HT-29 (cell line): ENCODE measurements around the gene COL23A1. TPM values are rescaled to one million over a fixed set of nuclear protein-coding genes. Genes with fewer than 3 reads are reported as not detected.

ENCODE experiments used
- DNase-seq: peaks from one replicate; pipeline ENCODE4 v3.0.0-alpha.2; 2015; ENCODE audit warnings: low spot score
- total RNA-seq: library from RNA; depleted of rRNA; stranded (reverse); fragments of >200 nt; shearing (Covaris generic); gene quantifications from 2 replicates; pipeline ENCODE4 v1.2.3, GENCODE V29; 2014

Gene COL23A1
- total RNA-seq, 1 experiment from 2014 or later = not detected

DNA sequence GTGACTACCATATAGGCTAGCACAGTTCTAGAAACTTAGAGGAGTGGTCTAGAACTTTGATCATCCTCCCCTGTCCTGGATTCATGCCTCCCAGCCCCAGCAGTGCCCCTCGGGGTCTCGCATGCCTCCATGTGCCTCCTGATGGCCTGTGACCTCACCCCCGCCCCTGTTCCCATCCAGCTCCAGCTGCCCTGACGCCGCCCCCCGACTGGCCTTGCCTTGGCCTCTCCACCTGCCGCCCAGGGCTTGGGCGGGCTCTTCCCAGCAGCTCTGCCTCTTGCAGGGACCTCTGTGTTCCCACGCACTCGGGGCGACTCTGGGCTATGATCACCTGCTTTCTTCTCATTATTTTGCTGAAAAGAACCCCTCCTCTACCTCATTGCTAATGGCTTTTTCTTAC is 242.2 kb downstream of the COL23A1 start:
- DNase-seq = no peak

DNA sequence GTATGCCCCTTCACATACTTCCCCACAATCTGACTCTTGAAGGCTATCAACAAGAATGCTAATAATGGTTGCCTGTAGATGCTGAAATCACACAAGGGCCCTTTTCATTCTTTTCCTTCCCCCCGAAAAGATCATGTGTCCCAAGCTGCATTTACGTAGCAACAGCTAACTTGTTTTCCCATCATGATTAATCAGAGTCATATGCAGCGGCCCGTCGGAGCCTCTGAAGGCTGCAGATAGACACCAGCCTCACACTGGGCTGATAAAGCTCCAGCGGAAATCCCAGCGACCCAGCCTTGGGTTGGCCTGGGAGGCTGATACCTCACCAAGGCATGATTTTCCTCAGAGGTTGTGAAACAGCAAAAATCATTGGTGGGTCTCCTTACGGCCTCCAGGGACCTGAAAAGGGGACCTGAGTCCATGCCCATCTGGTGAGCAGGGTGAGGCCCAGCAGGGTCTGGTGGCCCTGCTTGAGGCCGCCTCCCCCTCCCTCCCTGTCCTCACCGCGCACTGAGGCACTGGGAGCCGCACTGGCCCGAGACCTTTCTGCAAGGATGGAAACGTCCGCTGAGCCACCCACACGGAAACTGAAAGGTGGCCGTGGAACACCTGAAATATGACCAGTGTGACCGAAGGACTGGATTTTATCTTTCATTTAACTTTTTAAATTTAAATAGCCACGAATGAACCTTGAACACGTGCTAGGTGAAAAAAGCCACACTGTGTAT is 243.4 kb downstream of the COL23A1 start:
- no peak for DNase-seq

DNA sequence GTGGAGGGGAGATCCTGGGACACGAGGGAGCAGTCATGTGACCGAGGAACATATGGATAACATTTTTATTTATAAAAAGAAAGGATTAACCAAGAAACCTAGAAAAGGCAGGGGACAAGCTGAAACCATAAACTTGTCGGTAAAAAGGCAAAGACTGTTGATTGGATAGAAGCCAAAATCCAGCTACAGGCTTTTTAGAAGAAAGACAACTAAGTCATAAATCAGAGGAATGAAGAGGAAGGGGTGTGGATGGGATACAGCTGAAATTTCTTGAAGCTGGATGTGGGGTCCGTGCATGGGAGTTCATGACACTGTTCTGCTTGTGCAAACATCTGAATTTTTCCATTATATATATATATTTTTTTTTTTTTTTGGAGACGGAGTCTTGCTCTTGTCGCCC is 246.9 kb downstream of the COL23A1 start:
- no peak for DNase-seq

DNA sequence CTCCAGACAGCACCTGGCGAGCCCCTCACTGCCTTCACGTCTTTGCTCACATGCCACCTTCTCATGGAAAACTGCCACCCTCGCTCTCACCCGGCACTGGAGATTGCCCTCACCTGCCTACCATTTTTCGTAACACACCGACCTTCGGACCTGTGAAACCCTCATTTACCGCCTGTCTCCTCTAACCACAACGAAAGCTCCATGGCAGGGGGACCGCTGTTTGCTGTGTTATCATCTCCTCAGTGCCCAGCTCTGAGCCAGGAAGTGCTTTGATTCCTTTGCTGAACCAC is 248.4 kb downstream of the COL23A1 start:
- DNase-seq = no peak

DNA sequence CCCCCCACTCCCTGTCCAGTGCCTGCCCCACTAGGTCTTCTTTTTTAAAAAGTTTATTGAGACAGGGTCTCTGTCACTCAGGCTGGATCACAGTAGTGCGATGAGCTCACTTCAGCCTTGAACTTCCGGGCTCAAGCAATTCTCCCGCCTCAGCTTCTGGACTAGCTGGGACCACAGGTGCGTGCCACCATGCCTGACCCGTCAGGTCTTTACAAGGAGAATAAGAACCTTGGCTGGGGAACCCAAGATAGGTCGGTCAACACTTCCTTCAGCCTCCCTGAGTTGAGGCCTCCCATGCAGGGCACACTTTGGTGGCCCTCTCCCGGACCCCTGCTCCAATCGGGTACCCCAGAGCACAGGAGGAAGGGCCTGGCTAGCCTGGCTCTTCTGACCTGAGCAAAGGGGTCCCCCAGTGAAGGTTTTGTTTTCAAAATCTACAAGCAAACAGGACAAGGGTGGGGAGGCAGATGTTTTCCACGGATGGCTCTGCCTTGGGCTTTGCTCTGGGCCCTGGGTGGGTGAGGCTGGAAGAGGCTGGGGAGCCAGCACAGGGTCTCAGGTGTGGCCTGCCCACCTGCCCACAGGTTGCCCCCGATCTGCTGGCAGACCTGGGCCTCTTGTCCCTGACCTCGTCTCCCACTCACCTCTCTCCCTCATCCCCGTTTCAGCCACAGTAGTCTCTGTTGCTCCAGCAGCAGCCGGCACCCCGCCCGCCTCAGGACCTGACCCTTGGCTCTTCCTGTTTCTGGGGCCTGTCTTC is 248.9 kb downstream of the COL23A1 start:
- DNase-seq = no peak

DNA sequence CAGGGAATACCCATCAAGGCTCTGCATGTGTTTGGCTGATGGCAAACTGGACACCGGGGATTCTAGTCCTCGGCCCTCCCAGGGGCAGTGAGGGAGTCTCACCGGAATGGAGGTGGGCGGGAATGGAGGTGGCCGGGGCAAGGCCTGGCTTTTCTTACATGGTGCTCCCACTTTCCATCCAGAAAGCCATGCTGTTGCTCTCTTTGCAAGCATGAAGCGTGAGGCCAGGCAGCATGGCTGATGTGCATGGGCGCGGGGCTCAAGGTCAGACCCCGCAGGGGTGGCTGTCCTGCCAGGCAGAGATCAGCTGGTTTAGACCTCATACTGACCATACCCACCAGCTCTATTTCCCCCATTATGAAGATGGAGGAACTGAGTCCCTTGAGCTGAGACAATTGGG is 249.6 kb downstream of the COL23A1 start:
- no peak for DNase-seq

DNA sequence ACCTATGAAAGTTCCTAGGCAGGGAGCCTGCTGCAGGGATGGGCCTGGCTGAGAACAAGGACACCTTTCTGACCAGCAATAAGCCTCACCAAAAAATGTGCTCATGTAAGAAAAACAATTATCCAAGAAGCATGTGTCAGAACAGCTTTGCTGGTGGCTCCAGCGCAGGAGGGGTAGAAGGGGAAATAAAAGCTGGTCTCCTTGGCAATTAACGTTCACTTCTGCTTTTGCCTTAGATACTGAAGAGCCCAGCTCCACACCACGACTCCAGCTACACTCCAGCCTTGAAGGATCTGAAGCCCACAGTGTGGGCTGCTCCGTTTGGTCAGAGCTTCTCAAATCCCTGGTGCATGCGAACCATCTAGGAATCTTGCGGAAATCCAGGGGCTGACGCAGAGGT is 250.0 kb downstream of the COL23A1 start:
- DNase-seq = no peak

DNA sequence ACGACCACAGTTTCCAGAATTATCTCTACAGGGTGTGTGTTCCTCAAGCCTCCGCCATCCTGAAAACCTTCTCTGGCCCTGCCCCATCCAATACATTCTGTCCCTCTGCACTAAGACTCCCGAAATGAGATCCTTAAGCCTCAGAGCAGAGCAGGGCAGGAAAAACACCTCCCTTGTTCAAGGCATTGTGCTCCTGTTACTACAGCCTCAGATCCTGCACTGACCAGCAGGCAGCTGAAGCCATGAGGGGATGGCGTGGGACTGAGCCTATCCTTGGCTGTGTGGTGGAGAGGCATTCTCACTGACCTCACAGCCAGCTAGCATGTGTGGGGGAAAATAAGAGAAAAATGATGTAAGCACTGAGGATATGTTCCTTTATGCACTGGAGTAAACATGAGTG is 250.9 kb downstream of the COL23A1 start:
- DNase-seq = no peak

DNA sequence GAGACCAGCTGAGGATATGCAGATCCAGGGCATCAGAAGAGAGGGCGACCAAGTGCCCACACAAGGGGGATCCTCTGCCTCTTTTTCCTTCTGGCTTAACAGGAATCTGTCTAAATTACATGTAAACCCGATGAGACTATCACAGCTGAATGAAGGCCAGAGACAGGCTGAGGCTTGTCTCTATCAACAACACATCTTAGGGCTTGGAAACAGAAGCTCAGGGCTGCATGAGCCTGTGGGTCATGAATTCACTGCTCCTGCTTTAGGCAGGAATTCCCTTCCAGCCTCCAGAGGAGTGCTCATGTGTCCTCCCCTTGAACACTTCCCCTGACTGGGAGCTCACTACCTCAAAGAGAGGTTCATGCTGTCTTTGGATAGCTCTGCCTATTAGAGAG is 251.4 kb downstream of the COL23A1 start:
- no peak for DNase-seq

DNA sequence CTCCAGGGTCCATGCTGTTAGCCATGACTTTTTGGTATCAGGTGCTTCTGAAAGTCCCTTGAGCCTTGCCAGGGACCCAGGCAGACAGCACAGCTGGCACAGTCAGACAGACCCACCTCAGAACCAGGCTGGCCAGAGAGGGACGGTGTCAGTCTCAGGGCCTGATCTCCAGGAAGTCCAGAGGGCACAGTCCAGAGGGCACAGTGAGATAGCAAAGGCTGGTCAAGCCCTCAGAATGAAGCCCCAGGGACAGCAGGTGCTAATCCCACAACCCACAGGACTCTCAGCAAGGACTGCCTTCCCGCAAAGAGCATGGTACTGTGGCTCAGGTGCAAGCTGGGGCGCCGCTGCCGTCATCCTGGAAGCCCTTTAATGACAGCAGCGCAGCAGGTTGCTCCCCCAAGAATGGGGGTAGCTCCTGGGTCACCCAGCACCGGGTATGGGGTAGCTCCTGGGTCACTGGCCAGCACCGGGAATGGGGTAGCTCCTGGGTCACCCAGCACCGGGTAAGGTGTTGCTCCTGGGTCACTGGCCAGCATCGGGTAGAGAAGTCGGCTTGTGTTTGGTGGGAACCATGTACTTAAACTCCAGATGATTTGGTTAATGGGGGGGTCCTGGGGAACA is 252.0 kb downstream of the COL23A1 start:
- DNase-seq = no peak

DNA sequence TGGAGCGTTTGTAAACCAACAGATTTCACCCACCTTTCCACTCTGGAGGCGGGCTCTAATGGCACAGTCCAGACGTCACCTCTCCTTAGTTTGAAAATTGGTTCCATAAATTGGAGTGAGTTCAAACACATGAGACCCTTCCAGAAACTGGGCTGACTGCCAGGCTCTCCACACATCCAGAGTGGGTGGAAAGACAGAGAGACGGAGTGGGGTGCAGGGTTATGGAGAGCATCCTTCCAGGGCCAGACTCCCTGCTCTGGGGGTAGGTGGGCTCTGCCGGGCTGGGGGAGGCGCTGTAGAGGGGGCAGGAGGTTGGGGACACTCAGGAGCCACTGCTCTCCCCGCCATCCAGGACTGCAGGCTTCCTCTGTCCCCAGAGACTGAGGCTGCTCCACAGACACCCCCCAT is 252.9 kb downstream of the COL23A1 start:
- DNase-seq = no peak

DNA sequence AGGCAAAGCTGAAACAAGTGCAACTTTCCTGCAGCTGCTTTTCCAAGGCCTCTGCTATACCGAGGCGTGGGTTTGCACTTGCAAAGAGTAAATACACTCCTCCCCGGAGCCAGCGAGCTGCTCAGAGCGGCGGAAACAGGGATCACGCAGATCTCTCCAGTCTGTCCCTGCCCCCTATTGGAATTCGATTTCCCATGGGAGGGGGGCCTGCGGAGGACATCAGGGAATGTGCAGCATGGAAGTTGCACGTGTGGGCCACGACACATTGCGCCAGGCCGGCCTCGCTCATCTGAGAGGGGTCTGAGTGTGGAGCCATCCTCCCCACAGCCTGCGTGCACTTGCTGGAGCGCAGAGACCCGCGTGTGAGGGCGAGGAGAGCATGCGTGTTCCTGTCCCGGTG is 253.3 kb downstream of the COL23A1 start:
- no peak for DNase-seq

DNA sequence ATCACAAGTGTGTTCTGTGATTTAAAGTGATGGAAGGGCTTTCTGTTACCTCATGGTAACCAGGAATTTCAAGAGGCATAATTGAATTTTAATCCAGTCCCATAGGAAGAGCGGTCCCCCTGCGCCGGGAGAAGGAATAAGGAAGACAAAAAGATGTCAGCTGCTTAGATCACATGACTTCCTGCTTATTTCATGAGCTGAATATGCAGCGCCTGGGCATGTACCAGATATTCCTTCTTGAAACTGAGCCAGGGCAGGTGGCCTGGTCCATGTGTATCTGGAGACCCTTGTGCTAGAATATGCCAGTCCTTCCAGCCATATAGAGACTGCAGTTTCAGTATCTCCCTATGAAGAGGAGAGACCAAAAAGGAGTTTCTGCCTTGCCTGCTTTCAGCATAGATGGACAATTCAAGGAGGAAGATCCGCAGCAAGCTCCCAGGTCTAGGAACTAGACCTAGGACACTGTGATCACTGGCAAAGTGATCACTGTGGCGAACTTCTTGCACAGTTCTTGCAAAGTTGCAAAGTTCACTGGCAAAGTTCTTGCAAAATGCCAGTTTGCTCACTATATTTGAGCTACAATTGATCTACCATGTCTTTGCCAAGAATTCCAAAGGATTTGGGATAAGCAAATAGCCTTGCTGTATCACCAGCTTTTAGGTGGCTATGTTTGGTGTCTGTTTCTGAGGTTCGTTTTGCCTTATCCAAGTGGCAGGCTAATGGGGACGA is 254.7 kb downstream of the COL23A1 start:
- no peak for DNase-seq

DNA sequence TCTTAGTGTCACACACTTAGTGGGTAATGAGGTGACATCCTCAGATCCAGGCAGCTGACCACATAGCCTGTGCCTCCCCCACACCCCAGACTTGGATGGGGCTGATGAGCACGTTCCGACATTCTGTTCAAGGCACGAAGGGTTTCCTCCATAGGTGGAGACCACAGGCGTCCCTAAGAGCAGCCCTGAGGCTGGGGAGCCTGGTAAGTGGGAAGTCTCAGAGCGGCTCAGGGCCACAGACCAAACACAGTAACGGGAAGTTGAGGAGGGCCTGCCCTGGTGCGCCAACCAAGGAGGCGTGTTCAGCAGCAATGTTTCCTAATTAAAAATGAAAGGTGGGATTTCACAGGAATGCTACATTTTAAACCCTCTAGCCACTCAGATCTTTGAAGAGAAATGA is 255.3 kb downstream of the COL23A1 start:
- DNase-seq = no peak

DNA sequence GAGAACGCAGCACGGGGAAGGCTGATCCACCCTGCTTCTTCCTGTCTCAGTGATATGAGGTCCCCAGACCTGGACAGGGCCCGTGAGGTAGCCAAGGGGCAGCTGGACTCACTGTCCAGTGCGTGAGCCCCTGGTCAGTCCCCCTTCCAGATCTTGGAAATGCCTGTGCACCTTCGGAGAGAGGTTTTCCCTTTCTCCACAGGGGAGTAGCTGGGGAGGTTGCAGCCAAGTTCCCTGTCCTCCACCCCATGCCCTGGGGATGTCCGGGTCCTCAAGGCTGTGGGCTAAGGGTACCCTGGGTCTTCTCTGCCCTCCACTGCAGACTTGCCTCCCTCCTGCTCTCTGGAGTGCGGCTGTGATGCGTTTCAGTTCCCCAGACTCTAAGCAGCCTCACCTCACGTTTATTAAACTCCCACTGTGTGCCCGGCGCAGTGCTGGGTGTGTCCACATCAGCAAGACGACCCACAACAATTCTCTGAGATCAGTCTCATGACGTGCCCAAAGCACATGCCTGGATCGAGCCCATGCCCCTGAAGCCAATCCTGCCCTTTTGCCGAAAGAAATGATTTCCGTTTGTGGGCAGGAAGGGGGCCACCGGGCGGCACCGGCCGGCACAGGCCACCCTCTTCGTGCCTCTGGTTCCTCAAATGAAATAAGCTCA is 256.2 kb downstream of the COL23A1 start:
- DNase-seq = no peak

DNA sequence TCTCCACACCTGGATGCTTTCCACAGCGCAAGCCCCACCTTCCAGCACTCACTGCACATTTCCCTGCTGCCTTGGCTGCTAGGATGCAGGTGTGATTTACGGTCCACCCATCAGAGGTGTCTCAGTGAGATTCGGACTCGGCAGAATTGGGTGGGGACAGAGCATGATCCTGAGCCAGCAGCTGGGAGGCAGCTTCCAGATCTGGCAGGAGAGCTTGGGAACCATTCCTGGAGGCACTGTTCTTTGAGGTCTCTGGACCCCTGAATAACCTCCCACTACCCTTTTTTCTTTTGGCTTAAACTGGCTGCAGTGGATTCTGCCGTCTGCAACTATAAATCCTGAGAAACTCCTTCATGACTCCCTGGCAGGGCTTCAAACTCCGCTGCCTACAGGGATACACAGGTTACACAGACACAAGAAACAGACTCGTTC is 258.0 kb downstream of the COL23A1 start:
- no peak for DNase-seq

DNA sequence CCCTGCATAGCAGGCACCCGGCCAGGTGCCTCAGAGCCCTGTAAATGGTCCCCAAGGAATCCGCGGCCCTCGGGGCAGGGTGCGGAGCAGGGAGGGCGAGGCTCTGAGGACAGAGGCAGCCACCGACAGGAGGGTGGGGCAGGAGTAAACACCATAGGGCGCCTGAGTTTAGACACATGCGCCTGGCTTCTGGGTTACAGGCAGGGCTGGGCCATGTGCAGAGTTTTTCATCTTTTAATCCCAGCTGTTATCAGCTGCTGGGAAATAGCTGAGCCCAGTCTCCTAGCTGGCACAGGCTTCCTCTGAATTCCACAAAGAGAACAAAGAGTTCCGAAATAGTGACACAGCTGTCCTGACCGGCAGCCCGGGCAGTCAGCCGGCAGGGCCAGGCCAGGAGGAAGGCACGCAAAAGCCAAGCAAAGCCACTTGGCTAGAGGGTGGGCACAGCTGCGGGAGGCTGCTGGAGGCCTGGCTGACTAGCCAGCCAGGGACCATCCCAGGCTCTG is 258.6 kb downstream of the COL23A1 start:
- DNase-seq = peak; percentile 10

DNA sequence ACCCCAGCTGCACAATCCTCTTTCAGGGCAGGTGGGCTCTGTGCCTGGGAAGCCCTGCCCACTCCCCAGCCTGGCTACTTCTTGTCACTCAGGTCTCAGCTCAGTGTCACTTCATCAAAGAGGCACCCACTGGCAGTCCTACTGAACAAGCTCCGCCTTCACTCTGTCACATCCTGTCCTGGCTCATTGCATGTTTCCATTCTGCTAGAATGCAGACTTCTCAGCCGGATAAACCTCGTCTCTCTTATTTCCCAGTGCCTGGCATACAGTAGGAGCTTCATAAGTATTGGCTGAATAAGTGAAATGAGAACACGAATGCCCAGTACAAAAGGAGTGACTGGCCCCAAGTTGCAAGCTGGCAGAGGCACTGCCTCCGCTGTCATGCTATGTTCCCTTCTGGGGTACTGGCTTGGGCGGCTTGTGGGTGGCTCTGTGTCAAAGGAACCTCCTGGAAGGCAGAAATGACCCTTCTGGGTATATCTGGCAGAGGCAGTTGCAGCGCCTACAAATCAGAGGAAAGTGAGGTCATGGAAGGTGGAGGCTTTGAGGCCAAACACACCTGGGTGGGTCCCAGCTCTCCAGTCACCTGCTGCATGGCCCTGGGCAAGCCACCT is 259.3 kb downstream of the COL23A1 start:
- no peak for DNase-seq

DNA sequence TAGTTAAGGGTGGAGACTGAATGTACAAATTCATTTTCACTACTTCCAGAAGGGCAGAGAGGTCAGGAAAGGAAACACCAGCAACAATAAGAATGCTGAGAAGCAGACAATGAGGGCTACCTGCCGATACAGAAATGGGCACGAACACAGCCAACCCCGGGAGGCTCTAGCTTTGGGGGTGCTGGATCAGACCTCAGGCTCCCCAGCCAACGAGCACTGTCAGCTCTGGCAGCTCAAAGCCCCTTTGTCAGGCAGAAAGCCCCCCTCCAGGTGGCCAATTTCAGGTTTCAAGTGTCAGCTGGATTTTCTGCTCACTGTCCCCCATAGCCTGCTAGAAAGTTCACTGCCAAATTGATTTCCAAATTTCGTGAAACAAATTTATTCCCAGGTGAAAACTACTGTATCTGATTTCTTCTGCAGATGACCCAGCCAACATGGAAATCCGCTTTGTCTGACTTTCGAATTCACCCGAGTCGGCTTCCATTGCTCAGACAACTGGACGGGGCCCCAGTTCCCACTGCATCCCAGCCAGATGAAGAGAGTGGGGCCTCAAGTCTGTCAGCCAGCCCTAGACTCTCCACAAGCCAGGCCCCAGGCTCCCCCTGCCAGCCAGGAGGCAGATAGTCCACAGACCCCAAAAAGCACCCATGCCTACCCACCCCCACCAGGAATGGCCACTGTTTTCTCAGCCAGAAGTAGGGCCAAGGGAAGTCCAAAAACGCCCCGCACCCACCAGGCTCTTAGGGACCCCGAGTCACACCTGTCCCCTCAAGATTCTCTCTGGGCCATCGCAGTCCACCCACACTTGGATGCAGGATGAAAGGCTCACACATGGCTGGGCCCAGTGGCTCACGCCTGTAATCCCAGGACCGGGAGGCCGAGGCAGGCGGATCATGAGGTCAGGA is 261.1 kb downstream of the COL23A1 start:
- DNase-seq = no peak
